OCI-LY7 (cell line): ENCODE measurements around the gene TMEM140.

Experiments
- EZH2phosphoT487 ChIP-seq: fragments of 200-600 bp; sonication (generic); IDR thresholded peaks from 2 replicates; pipeline ENCODE4 v1.6.1; 2018; ENCODE audit warnings: low read depth, borderline replicate concordance, mild to moderate bottlenecking, mixed run types, antibody characterized with exemption, low read length, moderate library complexity, mixed read lengths
- TF ChIP-seq, protein P1 (sequence below): fragments of 200-600 bp; sonication (generic); conservative IDR thresholded peaks from 2 replicates; pipeline ENCODE4 v1.5.1; 2014; ENCODE audit warnings: mild to moderate bottlenecking, antibody characterized with exemption, low read length, moderate library complexity, mixed read lengths

GRCh38 chr7:135190703-135191102 is 42.8 kb downstream of the TMEM140 start:
- no peak for TF ChIP-seq EZH2phosphoT487
- TF ChIP-seq, protein P1, sequence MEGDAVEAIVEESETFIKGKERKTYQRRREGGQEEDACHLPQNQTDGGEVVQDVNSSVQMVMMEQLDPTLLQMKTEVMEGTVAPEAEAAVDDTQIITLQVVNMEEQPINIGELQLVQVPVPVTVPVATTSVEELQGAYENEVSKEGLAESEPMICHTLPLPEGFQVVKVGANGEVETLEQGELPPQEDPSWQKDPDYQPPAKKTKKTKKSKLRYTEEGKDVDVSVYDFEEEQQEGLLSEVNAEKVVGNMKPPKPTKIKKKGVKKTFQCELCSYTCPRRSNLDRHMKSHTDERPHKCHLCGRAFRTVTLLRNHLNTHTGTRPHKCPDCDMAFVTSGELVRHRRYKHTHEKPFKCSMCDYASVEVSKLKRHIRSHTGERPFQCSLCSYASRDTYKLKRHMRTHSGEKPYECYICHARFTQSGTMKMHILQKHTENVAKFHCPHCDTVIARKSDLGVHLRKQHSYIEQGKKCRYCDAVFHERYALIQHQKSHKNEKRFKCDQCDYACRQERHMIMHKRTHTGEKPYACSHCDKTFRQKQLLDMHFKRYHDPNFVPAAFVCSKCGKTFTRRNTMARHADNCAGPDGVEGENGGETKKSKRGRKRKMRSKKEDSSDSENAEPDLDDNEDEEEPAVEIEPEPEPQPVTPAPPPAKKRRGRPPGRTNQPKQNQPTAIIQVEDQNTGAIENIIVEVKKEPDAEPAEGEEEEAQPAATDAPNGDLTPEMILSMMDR = no peak
